ENCODE measurements around the gene NFIA.

The NFIA gene

GRCh38 chr1:61386323-61386722 is 304.0 kb downstream of the NFIA start:
- no peak for DNase-seq

- no peak for DNase-seq
Measured at GRCh38 chr1:61386770-61387169, 304.4 kb downstream of the NFIA start.

GRCh38 chr1:61387829-61388228 is 305.5 kb downstream of the NFIA start:
- no peak for DNase-seq

GRCh38 chr1:61388566-61388965 is 306.2 kb downstream of the NFIA start:
- no peak for DNase-seq

- no peak for DNase-seq
Measured at GRCh38 chr1:61389194-61389925, 307.0 kb downstream of the NFIA start.

- DNase-seq = no peak
Measured at GRCh38 chr1:61389926-61390845, 307.8 kb downstream of the NFIA start.

- DNase-seq = no peak
Measured at GRCh38 chr1:61391730-61392129, 309.4 kb downstream of the NFIA start.

- no peak for DNase-seq
Measured at GRCh38 chr1:61392409-61393242, 310.3 kb downstream of the NFIA start.

- no peak for DNase-seq
Measured at GRCh38 chr1:61393575-61393974, 311.2 kb downstream of the NFIA start.

- no peak for DNase-seq
Measured at GRCh38 chr1:61395146-61395800, 312.9 kb downstream of the NFIA start.

- no peak for DNase-seq
Measured at GRCh38 chr1:61397495-61397894, 315.1 kb downstream of the NFIA start.

GRCh38 chr1:61397935-61398334 is 315.6 kb downstream of the NFIA start:
- no peak for DNase-seq

GRCh38 chr1:61399199-61399598 is 316.8 kb downstream of the NFIA start:
- DNase-seq = no peak

GRCh38 chr1:61400131-61400770 is 317.9 kb downstream of the NFIA start:
- DNase-seq = no peak

GRCh38 chr1:61400997-61401396 is 318.6 kb downstream of the NFIA start:
- DNase-seq = no peak

- DNase-seq = no peak
Measured at GRCh38 chr1:61403679-61404596, 321.6 kb downstream of the NFIA start.

GRCh38 chr1:61404597-61405376 is 322.4 kb downstream of the NFIA start:
- no peak for DNase-seq

GRCh38 chr1:61406467-61406866 is 324.1 kb downstream of the NFIA start:
- DNase-seq = no peak

GRCh38 chr1:61412601-61413000 is 330.2 kb downstream of the NFIA start:
- DNase-seq = no peak

GRCh38 chr1:61419196-61419595 is 336.8 kb downstream of the NFIA start:
- DNase-seq = no peak

Measured in CD4-positive, alpha-beta T cell treated with Interleukin-21 for 1 hour (primary cell).